M059J (cell line): ENCODE results near the gene UNC93A. TPM values are rescaled to one million over a fixed set of nuclear protein-coding genes. Genes with fewer than 3 reads are reported as not detected.
"Not testable (repeated sequence)": the region's sequence is repeated elsewhere in the genome, so short reads cannot be mapped to it uniquely, and the experiment has no call there.

Source experiments
- DNase-seq: peaks from one replicate; pipeline ENCODE4 v3.0.0-alpha.2; 2012; ENCODE audit warnings: low read depth
- total RNA-seq: library from RNA; depleted of rRNA; stranded (reverse); fragments of >200 nt; shearing (Covaris generic); gene quantifications from 2 replicates; pipeline ENCODE4 v1.2.3, GENCODE V29; 2014; rRNA removed

UNC93A gene
- total RNA-seq, 1 experiment from 2014 or later, result not detected

DNA sequence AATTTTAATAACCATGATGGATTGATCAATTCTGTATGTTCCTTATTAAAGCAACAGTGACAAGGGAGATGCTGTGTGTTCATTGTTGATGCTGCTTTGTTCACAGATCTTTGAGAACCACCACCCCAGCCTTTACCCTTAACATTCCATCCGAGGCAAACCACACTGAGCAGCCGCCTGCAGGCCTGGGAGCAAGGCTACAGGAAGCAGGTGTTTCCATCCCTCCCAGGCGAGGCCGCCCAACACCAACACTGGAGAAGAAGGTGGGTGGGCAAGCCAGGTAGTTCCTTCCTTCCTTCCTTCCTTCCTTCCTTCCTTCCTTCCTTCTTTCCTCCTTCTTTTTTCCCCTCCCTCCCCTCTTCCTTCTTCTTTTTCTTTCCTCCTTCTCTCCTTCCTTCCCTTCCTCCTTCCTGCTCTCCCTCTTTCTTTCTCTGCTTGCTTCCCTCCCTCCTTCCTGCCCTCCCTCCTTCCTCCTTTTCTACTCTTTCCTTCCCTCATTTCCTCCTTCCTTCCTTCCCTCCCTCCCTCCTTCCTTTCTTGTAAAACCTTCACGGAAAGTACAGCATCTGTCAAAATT is 47.5 kb downstream of the UNC93A start:
- no peak for DNase-seq

DNA sequence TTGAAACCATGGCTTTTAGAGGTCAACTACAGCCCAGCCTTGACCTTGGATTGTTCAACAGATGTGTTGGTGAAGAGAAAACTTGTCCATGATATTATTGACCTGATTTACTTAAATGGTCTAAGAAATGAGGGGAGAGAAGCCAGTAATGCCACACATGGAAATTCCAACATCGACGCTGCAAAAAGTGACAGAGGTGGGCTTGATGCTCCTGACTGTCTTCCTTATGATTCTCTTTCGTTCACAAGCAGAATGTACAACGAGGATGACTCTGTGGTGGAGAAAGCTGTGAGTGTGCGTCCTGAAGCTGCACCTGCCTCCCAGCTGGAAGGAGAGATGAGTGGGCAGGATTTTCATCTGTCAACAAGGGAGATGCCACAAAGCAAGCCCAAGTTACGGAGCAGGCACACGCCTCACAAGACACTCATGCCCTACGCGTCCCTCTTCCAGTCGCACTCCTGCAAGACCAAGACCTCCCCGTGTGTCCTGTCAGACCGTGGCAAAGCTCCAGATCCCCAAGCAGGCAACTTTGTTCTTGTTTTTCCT is 50.0 kb downstream of the UNC93A start:
- no peak for DNase-seq

DNA sequence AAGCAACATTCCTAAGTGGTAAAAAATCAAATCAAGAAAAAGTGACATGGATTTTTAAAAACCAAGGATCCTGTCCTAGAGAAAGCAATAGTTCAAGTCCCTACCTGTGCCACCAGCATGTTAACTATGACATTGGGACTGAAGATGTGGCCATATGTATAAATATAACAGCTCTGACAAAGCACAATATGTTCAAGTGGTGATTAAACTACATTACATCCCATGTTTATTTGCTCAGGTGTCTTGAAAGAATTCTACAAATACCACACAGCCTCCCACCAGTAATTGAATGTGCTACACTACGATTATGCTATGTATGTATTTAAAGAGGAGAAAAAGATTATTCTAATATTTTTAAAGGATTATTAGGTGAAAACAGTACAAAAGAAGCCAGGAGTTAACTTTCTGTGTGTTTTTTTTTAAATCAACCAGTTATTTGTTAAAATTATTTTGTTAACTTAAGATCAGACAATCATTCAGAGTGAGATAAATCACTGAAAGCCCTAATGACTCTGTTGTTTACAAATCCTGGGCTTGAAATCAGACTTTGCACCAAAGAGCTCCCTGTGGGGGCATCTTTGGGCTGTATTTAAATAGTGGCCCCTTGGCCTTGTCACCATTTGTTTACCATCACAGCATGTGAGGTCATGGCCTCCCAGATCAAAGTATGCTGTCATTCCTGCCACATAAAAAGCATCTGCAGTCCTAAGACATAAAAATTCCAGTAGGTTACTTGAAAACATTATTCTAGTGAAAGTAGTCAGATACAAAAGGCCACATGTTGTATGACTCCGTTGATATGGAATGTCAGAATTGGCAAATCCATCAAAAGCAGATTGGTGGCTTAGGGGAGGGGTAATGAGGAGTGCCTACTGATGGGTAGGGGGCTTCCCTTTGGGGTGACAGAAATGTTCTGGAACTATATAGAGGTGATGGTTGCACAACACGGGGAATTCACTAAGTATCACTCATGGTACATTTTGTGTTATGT is 50.8 kb downstream of the UNC93A start:
- DNase-seq, result no peak

DNA sequence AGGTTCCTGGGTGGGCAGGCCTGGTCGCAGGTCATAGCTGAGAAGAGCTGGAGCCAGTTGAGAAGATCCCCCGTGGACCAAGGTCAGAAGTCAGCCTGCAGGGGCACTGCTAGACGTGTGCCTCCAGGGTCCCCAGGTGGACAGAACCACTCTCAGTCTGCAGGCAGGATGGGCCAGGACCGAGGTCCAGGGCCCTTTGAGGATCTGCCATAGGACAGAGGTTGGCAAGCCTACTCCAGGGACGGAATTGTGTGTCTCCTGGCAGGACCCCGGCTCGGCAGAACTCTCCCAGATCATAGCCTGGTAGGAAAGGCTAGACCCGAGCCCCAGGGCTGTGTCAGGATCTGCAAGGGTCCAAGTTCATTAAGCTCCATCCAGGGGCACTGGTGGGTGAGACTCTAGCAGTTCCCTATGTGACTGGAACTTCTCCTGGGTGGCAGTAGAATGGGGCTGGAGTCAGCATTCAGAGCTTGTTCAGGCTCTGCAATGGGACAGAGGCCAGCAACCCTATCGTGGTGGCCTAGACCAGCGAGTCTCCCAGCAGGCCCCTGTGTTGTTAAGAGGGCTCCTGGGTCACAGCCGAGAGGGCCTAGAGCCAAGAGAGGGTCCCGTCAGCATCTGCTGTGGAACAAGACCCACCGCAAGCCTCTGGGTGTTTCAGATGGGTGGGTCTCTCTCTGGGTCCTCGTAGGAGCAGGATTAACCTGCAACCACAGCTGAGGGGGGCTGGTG is 51.9 kb downstream of the UNC93A start:
- DNase-seq, result no peak

DNA sequence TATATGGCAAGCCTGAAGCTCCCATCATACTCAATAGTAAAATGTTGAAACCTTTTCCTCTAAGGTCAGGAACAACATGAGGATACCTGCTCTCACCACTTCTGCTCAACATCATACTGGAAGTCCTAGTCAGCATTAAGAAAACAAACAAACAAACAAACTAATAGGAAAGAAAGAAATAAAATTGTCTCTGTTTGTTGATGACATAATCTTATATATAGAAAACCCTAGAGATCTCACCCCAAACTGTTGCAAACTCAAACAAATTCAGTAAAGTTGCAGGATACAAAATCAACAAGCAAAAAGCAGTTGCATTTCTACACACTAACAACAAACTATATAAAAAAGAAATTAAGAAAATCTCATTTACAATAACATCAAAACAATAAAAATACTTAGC is 54.2 kb downstream of the UNC93A start:
- DNase-seq, result no peak

DNA sequence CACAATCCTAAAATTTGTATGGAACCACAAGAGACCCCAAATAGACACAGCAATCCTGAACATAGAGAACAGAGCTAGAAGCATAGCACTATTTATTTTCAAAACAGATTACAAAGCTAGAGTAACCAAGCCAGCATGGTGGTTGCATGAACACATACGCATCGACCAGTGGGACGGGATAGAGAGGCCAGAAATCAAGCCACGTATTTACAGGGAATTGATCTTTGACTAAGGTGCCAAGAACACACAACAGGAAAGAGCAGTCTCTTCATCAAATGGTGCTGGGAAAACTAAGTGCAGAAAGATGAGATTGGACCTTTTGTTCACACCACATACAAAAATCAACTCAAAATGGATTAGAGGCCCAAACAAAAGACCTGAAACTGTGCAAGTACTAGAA is 54.8 kb downstream of the UNC93A start:
- no peak for DNase-seq

DNA sequence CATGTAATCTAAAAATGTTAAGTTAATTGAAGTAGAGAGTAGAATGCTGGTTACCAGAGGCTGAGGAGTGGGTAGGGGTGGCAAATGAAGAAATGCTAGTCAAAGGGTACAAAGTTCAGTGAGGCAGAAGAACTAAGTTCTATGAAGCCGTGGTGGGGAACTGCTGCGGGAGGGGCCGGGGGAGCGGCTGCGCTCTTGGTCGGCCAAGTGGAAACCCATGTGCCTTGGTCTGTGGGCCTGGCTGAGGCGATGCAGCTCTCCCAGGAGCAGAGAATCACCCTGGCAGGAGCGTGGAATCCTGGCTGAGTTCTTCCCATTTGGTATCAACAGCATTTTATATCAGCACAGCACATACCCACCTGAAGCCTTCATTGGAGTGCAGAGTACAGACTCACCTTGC is 56.1 kb downstream of the UNC93A start:
- DNase-seq, result no peak

DNA sequence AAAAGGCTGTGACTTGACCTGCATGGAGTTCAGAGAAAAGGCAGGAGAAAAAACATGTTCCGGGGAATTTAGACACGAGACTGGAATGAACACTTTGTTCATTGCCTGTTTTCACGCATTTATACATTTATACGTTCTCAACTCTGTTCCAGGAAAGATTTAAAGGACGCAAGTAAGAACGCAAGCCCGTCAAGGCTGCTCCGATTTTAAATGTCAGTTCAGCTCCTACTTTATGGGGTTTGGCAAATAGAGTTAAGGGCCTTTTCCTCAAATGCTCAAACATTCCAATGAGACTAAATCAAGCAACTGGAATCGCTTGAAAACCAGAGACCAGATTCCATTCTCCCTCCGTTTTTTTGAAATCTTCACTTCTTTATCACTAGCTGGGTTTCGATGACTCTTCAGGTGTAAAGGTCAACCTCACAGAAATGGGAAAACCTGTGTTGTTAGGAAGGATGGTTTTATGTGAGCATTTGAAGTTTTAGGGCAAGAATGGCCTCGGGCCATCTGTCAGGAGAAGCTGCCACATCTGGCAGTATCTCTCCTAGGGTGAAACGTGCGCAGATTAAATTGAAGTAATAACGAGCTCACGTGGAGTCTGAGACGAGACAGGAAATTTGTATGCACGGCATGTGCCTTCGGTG is 58.6 kb downstream of the UNC93A start:
- DNase-seq, result no peak

DNA sequence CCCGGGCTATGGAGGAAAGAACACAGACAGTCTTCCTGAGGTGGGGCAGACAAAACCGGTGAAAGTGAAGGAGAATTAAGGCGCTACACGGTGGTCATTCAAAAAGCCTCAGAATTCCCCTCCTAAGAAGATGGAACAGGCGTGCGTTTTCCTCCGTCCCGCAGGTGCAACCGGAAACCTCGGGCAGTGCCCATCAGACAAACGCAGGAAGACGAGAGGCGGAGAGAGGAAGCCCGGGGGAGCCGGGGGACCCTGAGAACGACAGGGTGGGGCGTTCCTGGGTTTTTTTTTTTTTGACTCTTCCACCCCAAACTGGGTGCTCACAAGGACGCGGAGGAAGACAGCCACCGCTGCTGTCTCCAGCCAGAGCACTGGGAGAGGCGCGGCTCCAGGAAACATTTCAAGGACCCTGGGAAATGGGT is 59.2 kb downstream of the UNC93A start:
- no peak for DNase-seq

DNA sequence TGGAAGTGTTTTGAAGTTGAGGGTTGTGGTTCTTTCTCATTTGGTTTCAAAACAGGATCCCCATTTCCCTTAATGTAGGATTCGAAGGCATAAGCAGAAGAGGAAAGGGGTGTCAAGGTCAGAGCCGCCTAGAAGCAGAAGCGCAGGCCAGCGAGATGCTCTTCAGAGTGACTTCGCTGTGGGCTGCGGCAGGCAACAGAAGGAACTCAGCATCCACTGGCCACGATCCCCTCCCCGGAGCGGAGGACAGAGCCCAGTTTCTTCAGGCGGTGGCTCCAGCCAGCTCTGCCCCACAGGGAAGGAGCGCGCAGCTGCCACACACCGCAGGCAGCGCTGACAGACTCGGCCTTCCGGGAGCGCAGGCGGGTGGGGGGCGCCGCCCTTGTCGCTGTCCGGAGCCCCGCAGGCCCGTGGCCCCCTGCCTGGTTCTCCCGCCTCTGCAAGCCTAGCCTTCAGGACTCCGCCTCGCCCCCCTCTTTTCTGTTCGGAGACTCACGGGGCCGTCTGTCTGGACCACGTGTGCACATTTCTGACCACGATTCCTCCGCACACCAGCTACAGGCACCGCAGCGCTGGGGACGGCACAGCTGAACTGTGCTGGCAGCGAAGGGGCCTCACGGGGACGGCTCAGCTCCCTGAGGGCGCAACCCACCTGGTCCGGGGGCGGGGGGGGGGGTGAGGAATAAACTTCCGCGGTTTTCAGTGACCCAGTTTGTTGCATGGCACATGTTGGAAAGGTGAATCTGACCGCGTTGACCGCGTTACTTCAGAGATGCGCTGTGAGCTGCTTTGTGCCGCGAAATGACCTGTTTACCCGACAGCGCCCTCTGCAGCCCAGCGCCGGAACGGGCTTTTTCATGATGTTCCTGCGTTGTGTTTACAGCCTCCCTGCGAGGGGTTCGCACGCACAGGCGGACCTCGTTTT is 59.9 kb downstream of the UNC93A start:
- DNase-seq, result peak; percentile 18

DNA sequence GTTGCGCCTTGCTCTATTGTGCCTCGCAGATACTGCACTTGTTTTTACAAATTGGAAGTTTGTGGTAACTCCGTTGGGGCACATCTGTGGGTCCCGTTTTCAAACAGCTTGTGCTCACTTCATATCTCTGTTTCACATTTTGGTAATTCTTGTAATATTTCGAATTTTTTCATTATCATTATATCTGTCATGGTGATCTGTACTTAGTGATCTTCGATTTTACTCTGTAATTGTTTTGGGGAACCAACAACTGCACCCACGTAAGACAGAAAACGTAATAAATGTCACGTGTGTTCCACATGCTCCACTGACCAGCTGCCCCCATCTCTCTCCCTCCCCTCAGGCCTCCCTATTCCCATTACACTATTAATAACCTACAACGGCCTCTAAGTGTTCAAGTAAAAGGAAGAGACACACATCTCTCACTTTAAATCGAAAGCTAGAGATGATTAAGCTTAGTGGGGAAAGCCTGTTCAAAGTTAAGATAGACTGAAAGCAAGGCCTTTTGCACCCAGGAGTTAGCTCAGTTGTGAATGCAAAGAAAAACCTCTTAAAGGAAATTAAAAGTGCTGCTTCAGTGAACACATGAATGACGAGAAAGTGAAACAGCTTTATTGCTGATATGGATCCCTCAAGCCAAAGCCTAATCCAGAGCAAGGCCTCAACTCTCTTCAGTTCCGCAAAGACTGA is 60.7 kb downstream of the UNC93A start:
- DNase-seq, result no peak

DNA sequence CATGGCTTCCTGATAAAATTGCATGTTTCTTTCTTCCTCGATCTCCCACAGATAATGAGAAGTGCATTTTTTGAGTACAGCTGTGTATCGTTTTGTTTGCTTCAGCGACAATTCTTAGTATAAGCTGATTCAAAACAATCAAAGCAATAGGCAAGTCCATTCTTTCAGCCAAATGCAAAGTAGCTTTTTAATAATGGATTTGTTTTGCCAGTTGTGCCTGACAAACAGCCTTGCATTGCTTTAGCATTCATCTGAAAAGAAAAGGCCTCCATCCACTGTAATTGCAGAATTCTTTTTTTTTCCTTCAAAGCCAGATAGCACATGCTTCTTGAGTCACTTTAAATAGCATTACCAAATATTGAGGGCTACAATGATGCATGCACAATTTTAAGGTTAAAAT is 65.8 kb downstream of the UNC93A start:
- DNase-seq, result no peak

DNA sequence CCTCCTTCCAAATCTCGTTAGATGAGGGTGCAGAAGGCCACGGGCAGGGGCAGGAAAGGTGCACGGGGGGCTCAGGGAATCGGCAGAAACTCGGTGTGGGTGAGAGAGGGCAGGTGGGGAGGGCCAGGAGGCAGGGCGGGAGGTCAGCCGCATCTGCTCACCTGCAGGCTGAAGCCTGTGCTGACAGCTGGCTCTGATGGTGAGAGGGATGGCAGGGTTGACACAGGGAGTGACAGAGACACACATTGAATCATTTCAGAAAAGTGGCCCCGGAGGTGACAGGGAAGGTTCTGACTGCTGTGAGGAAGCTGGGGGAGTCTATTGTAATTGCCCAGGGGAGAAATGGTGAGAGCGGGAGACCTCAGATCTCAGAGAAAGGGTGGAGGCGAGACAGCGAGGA is 67.3 kb downstream of the UNC93A start:
- DNase-seq, result not testable (repeated sequence)

DNA sequence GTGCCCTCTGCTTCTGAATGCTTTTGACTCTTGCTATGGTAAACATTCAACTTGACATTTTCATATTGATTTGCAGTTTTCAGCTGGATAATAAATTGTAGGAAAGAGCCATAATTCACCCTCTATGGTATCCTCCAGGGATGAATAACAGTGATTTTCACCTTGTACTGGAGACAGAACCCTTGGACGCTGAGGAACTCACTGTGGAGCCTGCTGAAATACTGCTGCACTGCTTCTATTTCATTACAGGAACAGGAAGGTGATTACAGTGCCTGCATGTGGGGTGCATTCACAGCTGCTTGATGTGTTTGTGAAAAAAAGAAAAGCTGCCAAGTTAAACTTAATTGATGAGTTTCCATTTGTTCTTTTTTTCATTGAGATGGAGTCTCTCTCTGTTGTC is 70.1 kb downstream of the UNC93A start:
- not testable (repeated sequence) for DNase-seq

Other genes with a start within 250 kb of the UNC93A start
- gene CCR6, start 168.2 kb upstream of the UNC93A start, total RNA-seq, result 0.57 TPM in 1 of 2 replicates, not detected in the other
- not detected in 2 replicates for gene GPR31, start 133.3 kb upstream of the UNC93A start, total RNA-seq
- gene TTLL2, start 33.8 kb downstream of the UNC93A start, total RNA-seq, result not detected in 2 replicates